D721Med (cell line): ENCODE results near the gene SLC7A8.

Source experiments
- DNase-seq: peaks from one replicate; pipeline ENCODE4 v3.0.0; 2011; ENCODE audit warnings: low spot score; ENCODE audit not compliant: insufficient read length
- FAIRE-seq: peaks from 2 replicates; lab custom pipeline; 2011; peaks lifted over from hg19 to GRCh38; lab: Jason Lieb, UNC
- CTCF ChIP-seq: IDR thresholded peaks from 2 replicates; pipeline ENCODE4 v1.5.1; 2012; ENCODE audit warnings: mild to moderate bottlenecking, control low read depth; ENCODE audit not compliant: insufficient read depth; ENCODE audit errors: missing control alignments

The SLC7A8 gene

GRCh38 chr14:23124337-23124954, 59.0 kb downstream of the SLC7A8 start:
- no peak for FAIRE-seq
- no peak for DNase-seq
- no peak for TF ChIP-seq CTCF

- DNase-seq: no peak
- FAIRE-seq: no peak
Measured at GRCh38 chr14:23123419-23123818, 60.0 kb downstream of the SLC7A8 start.

GRCh38 chr14:23122086-23122485, 61.4 kb downstream of the SLC7A8 start:
- DNase-seq: no peak
- TF ChIP-seq CTCF: no peak
- no peak for FAIRE-seq

More at GRCh38 chr14:23123419-23123818, 60.0 kb downstream of the SLC7A8 start:
- no peak for TF ChIP-seq CTCF

- DNase-seq: no peak
- FAIRE-seq: no peak
- no peak for TF ChIP-seq CTCF
Measured at GRCh38 chr14:23121361-23121771, 62.1 kb downstream of the SLC7A8 start.

GRCh38 chr14:23120541-23121251, 62.8 kb downstream of the SLC7A8 start:
- FAIRE-seq (no peak), DNase-seq (peak; percentile 90)
- TF ChIP-seq CTCF: peak; percentile 100

GRCh38 chr14:23119363-23120327, 63.8 kb downstream of the SLC7A8 start:
- TF ChIP-seq CTCF: no peak

More at GRCh38 chr14:23119363-23120327, 63.8 kb downstream of the SLC7A8 start:
- no peak for FAIRE-seq
- DNase-seq: no peak
